ENCODE data around the gene CFAP70. TPM values are rescaled to one million over a fixed set of nuclear protein-coding genes. Genes with fewer than 3 reads are reported as not detected.

The CFAP70 gene
- total RNA-seq, 1 experiment from 2014 or later = 0.06 TPM

GRCh38 chr10:73376679-73377078, 18.0 kb upstream of the CFAP70 start:
- Histone ChIP-seq H3K4me1 (ENCODE audit: insufficient read depth, low read length, poor library complexity, severe bottlenecking) (no peaks in the 10 kb centered on the region), H3K4me3 (ENCODE audit: low read depth, low read length, poor library complexity, severe bottlenecking) (no peak overlapping the region), H3K27ac (ENCODE audit: low read depth, low read length, poor library complexity, severe bottlenecking) (no peak overlapping the region), H3K36me3 (ENCODE audit: insufficient read depth, low read length, poor library complexity, severe bottlenecking) (peaks cover 66% of the 10 kb centered on the region), H3K27me3 (replicated peaks; ENCODE audit: insufficient read depth, low read depth, low read length, poor library complexity) (no peaks in the 10 kb centered on the region), H3K9me3 (ENCODE audit: low read depth, low read length, poor library complexity, severe bottlenecking) (no peaks in the 10 kb centered on the region)
- TF ChIP-seq, protein P1, sequence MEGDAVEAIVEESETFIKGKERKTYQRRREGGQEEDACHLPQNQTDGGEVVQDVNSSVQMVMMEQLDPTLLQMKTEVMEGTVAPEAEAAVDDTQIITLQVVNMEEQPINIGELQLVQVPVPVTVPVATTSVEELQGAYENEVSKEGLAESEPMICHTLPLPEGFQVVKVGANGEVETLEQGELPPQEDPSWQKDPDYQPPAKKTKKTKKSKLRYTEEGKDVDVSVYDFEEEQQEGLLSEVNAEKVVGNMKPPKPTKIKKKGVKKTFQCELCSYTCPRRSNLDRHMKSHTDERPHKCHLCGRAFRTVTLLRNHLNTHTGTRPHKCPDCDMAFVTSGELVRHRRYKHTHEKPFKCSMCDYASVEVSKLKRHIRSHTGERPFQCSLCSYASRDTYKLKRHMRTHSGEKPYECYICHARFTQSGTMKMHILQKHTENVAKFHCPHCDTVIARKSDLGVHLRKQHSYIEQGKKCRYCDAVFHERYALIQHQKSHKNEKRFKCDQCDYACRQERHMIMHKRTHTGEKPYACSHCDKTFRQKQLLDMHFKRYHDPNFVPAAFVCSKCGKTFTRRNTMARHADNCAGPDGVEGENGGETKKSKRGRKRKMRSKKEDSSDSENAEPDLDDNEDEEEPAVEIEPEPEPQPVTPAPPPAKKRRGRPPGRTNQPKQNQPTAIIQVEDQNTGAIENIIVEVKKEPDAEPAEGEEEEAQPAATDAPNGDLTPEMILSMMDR (conservative IDR thresholded peaks at IDR 0.05; ENCODE audit: low read depth, low read length) = no peak
- no peak for TF ChIP-seq EZH2 (IDR thresholded peaks at IDR 0.05; ENCODE audit: borderline replicate concordance, low read depth, low read length, poor library complexity, severe bottlenecking)
- intact Hi-C loops (cut with micrococcal nuclease; ENCODE audit: unreplicated experiment) = no loop called here
- CTCF ChIA-PET = no interaction called here
- BruUV-seq (replicated peaks) = no TSS peak
- no peak for DNase-seq (ENCODE audit: low spot score)
- POLR2A ChIA-PET (ENCODE audit: low non-redundant PET) = no interaction called here

DNA sequence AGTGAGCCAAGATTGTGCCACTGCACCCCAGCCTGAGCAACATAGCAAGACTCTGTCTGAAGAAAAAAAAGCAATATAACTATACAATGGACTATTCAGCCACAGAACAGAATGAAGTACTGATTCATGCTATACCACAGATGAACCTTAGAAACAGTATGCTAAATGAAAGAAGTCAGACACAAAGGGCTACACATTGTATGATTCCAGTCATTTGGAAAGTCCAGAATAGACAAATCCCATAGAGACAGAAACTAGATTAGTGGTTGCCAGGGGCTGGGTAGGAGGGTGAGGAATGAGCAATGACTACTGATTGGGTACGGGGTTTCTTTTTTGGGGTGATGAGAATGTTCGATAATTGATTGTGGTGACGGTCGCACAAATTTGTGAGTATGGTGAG, 9.6 kb upstream of the CFAP70 start:
- Histone ChIP-seq H3K4me3 (ENCODE audit: low read depth, low read length, poor library complexity, severe bottlenecking) (no peak overlapping the region), H3K9me3 (ENCODE audit: low read depth, low read length, poor library complexity, severe bottlenecking) (no peaks in the 10 kb centered on the region), H3K4me1 (ENCODE audit: insufficient read depth, low read length, poor library complexity, severe bottlenecking) (no peaks in the 10 kb centered on the region), H3K36me3 (ENCODE audit: insufficient read depth, low read length, poor library complexity, severe bottlenecking) (peaks cover 4% of the 10 kb centered on the region), H3K27me3 (replicated peaks; ENCODE audit: insufficient read depth, low read depth, low read length, poor library complexity) (no peaks in the 10 kb centered on the region), H3K27ac (ENCODE audit: low read depth, low read length, poor library complexity, severe bottlenecking) (no peak overlapping the region)
- TF ChIP-seq, protein P1 (conservative IDR thresholded peaks at IDR 0.05; ENCODE audit: low read depth, low read length) = no peak
- no peak for TF ChIP-seq EZH2 (IDR thresholded peaks at IDR 0.05; ENCODE audit: borderline replicate concordance, low read depth, low read length, poor library complexity, severe bottlenecking)
- intact Hi-C loops (cut with micrococcal nuclease; ENCODE audit: unreplicated experiment) = no loop called here
- DNase-seq (ENCODE audit: low spot score) = no peak
- ChIA-PET POLR2A (ENCODE audit: low non-redundant PET) (no interaction called here), CTCF (no interaction called here)
- BruUV-seq (replicated peaks) = no TSS peak

DNA sequence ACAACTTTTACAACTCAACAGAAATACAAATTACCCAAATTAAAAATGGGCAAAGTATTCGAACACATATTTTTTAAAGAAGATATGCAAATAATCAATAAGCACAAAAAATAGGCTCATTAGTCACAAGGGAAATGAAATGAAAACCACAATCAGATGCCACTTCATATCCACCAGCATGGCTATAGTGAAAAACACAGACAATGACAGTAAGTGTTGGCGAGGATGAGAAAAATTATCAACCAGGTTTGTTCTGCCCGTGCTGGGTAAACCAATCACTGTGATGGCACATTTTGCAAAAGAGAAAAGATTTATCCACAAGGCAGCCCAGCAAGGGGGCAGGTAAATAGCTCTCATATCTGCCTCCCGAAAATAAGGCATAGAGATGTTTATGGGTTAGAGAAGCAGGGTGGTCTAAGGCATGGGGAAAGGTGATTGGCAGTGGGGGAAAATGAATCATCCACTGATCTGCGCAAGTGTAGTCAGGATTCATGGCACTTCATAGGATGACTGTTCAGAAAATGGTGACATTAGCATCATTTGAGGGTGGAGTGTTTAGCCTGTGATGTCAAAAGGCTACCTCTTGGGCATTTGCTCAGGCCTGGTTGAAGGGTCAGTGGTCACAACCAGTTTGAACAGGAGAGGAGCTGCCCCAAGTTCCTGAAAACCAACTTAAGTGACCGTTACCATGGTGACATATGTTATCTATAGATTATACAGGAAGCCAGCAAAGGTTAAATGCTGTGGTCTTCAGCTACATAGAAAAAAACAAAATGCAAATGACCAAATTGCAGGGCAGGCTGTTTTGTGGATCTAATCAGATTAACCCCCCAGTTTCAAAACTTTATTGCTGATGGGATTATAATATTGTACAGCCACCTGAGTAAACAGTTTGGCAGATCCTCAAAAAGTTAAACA, 8.0 kb upstream of the CFAP70 start:
- Histone ChIP-seq H3K27me3 (replicated peaks; ENCODE audit: insufficient read depth, low read depth, low read length, poor library complexity) (no peaks in the 10 kb centered on the region), H3K27ac (ENCODE audit: low read depth, low read length, poor library complexity, severe bottlenecking) (no peak overlapping the region), H3K36me3 (ENCODE audit: insufficient read depth, low read length, poor library complexity, severe bottlenecking) (peaks cover 4% of the 10 kb centered on the region), H3K9me3 (ENCODE audit: low read depth, low read length, poor library complexity, severe bottlenecking) (no peaks in the 10 kb centered on the region), H3K4me1 (ENCODE audit: insufficient read depth, low read length, poor library complexity, severe bottlenecking) (no peaks in the 10 kb centered on the region), H3K4me3 (ENCODE audit: low read depth, low read length, poor library complexity, severe bottlenecking) (no peak overlapping the region)
- intact Hi-C loops (cut with micrococcal nuclease; ENCODE audit: unreplicated experiment) = no loop called here
- DNase-seq (ENCODE audit: low spot score) = no peak
- TF ChIP-seq, protein P1 (conservative IDR thresholded peaks at IDR 0.05; ENCODE audit: low read depth, low read length) = no peak
- no peak for TF ChIP-seq EZH2 (IDR thresholded peaks at IDR 0.05; ENCODE audit: borderline replicate concordance, low read depth, low read length, poor library complexity, severe bottlenecking)
- ChIA-PET CTCF (no interaction called here), POLR2A (ENCODE audit: low non-redundant PET) (no interaction called here)
- BruUV-seq (replicated peaks) = no TSS peak
